Measurements from ENCODE around the gene RHPN2.

DNA sequence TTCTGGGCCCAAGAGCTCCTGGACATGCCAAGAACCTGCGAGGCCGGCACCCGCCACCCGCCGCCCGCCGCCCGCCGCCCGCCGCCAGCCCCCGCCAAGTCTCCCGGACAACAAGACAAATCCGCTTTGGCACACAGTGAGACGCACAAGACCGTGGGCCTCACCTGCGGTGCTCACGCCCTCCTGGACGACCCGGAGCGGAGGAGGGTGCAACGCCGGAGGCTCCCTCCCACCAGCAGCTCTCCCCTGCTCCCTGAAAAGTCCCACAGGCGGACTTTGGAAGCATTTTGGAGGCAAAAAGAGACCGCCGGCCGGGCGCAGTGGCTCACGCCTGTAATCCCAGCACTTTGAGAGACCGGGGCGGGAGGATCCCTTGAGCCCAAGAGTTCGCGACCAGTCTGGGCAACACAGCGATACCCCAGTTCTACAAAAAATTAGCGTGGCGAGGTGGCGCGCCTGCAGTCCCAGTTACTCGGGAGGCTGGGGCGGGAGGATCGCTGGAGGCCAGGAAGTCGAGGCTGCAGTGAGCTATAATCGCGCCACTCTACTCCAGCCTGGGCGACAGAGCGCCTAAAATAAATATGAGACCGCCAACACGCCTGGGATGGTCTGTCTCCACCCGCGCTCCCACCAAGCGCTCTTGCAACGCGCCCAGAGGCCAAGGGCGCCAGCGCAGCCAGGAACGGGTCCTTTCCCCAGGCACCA, 783 bp downstream of the RHPN2 start:
- TF ChIP-seq, protein P1, sequence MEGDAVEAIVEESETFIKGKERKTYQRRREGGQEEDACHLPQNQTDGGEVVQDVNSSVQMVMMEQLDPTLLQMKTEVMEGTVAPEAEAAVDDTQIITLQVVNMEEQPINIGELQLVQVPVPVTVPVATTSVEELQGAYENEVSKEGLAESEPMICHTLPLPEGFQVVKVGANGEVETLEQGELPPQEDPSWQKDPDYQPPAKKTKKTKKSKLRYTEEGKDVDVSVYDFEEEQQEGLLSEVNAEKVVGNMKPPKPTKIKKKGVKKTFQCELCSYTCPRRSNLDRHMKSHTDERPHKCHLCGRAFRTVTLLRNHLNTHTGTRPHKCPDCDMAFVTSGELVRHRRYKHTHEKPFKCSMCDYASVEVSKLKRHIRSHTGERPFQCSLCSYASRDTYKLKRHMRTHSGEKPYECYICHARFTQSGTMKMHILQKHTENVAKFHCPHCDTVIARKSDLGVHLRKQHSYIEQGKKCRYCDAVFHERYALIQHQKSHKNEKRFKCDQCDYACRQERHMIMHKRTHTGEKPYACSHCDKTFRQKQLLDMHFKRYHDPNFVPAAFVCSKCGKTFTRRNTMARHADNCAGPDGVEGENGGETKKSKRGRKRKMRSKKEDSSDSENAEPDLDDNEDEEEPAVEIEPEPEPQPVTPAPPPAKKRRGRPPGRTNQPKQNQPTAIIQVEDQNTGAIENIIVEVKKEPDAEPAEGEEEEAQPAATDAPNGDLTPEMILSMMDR (IDR thresholded peaks at IDR 0.05), result no peak
- no peak for TF ChIP-seq ZFX (IDR thresholded peaks at IDR 0.05; ENCODE audit: borderline replicate concordance)
